Trophoblast cell (in vitro differentiated cells and primary cell): Measurements from ENCODE around the gene ZNF487. TPM values are rescaled to one million over a fixed set of nuclear protein-coding genes. Genes with fewer than 3 reads are reported as not detected.

ENCODE experiments used
- DNase-seq, 2 donors: peaks; one replicate each; pipeline ENCODE4 v3.0.0-alpha.2; 2016
- H2AFZ ChIP-seq: 2 replicates; pipeline ENCODE4 v1.6.1; 2013; ENCODE audit warnings: low read length, moderate library complexity, mild to moderate bottlenecking; ENCODE audit not compliant: insufficient read depth, poor library complexity
- H2AK5ac ChIP-seq: 2 replicates; pipeline ENCODE4 v1.6.1; 2013; ENCODE audit warnings: mild to moderate bottlenecking, low read length
- H2BK120ac ChIP-seq: 2 replicates; pipeline ENCODE4 v1.6.1; 2013; ENCODE audit warnings: low read length, mild to moderate bottlenecking, moderate library complexity; ENCODE audit not compliant: insufficient read depth, poor library complexity
- H2BK12ac ChIP-seq: 2 replicates; pipeline ENCODE4 v1.6.1; 2013; ENCODE audit warnings: mild to moderate bottlenecking, low read length, moderate library complexity
- H2BK5ac ChIP-seq: 2 replicates; pipeline ENCODE4 v1.6.1; 2013; ENCODE audit warnings: low read length, low read depth, moderate library complexity, mild to moderate bottlenecking; ENCODE audit not compliant: poor library complexity
- H3K14ac ChIP-seq: 2 replicates; pipeline ENCODE4 v1.6.1; 2013; ENCODE audit warnings: mild to moderate bottlenecking, low read length
- H3K18ac ChIP-seq: 2 replicates; pipeline ENCODE4 v1.6.1; 2013; ENCODE audit warnings: mild to moderate bottlenecking, low read length
- H3K23ac ChIP-seq: 2 replicates; pipeline ENCODE4 v1.6.1; 2013; ENCODE audit warnings: low read length
- H3K27ac ChIP-seq: 2 replicates; pipeline ENCODE4 v1.5.1; 2013; ENCODE audit warnings: low read depth, mild to moderate bottlenecking, inconsistent platforms, low read length, moderate library complexity
- H3K27me3 ChIP-seq: 2 replicates; pipeline ENCODE4 v1.6.1; 2013; ENCODE audit warnings: inconsistent platforms, mild to moderate bottlenecking, low read length, moderate library complexity; ENCODE audit not compliant: insufficient read depth
- H3K36me3 ChIP-seq, 2 experiments: 1 replicate in 1 of 2; 2 replicates in 1 of 2; pipeline ENCODE4 v1.6.1; 2013; ENCODE audit warnings: low read length in 2 of 2, mild to moderate bottlenecking in 2 of 2, moderate library complexity in 1 of 2; ENCODE audit not compliant: insufficient read depth in 2 of 2, control insufficient read depth in 1 of 2
- H3K4ac ChIP-seq: 2 replicates; pipeline ENCODE4 v1.6.1; 2013; ENCODE audit warnings: low read depth, mild to moderate bottlenecking, low read length, moderate library complexity
- H3K4me1 ChIP-seq, 2 experiments: 1 replicate in 1 of 2; 2 replicates in 1 of 2; pipeline ENCODE4 v1.6.1; 2013; ENCODE audit warnings: low read length in 2 of 2, mild to moderate bottlenecking in 2 of 2, moderate library complexity in 1 of 2; ENCODE audit not compliant: insufficient read depth in 2 of 2, control insufficient read depth in 1 of 2
- H3K4me2 ChIP-seq: 2 replicates; pipeline ENCODE4 v1.6.1; 2013; ENCODE audit warnings: inconsistent platforms, mild to moderate bottlenecking, low read length, moderate library complexity
- H3K4me3 ChIP-seq: 2 replicates; pipeline ENCODE4 v1.5.1; 2013; ENCODE audit warnings: mild to moderate bottlenecking, low read depth, low read length, inconsistent platforms
- H3K79me1 ChIP-seq: one replicate; pipeline ENCODE4 v1.6.1; 2013; ENCODE audit warnings: low read length
- H3K79me2 ChIP-seq: 2 replicates; pipeline ENCODE4 v1.6.1; 2013; ENCODE audit warnings: low read length, mild to moderate bottlenecking; ENCODE audit not compliant: control insufficient read depth, insufficient read depth, poor library complexity
- H3K9ac ChIP-seq: 2 replicates; pipeline ENCODE4 v1.6.1; 2013; ENCODE audit warnings: mild to moderate bottlenecking, low read length
- H3K9me3 ChIP-seq: 2 replicates; pipeline ENCODE4 v1.6.1; 2013; ENCODE audit warnings: low read depth, mild to moderate bottlenecking, control low read depth, inconsistent platforms, low read length; ENCODE audit not compliant: insufficient read depth
- H4K12ac ChIP-seq: 2 replicates; pipeline ENCODE4 v1.6.1; 2013; ENCODE audit warnings: low read depth, mild to moderate bottlenecking, low read length, moderate library complexity
- H4K8ac ChIP-seq: 2 replicates; pipeline ENCODE4 v1.6.1; 2013; ENCODE audit warnings: low read depth, mild to moderate bottlenecking, low read length, moderate library complexity
- H4K91ac ChIP-seq: one replicate; pipeline ENCODE4 v1.6.1; 2013; ENCODE audit warnings: low read depth, mild to moderate bottlenecking, low read length, moderate library complexity
- WGBS: extraction: QIAGEN DNeasy Blood & Tissue Kit; methylation state at CpG from one replicate; pipeline ENCODE4 v1.1.7; 2013; ENCODE audit warnings: missing lambda C conversion rate; ENCODE audit not compliant: insufficient read length, insufficient coverage; ENCODE audit errors: extremely low coverage; 5-methylcytosine and 5-hydroxymethylcytosine counted together
- polyA plus RNA-seq: library from polyadenylated mRNA; stranded (reverse); fragments of 200-250 nt; gene quantifications from 2 replicates; pipeline ENCODE4 v1.2.3, GENCODE V29; 2013

Gene ZNF487
- 1.5 and 1.8 TPM in 2 replicates for polyA plus RNA-seq

DNA sequence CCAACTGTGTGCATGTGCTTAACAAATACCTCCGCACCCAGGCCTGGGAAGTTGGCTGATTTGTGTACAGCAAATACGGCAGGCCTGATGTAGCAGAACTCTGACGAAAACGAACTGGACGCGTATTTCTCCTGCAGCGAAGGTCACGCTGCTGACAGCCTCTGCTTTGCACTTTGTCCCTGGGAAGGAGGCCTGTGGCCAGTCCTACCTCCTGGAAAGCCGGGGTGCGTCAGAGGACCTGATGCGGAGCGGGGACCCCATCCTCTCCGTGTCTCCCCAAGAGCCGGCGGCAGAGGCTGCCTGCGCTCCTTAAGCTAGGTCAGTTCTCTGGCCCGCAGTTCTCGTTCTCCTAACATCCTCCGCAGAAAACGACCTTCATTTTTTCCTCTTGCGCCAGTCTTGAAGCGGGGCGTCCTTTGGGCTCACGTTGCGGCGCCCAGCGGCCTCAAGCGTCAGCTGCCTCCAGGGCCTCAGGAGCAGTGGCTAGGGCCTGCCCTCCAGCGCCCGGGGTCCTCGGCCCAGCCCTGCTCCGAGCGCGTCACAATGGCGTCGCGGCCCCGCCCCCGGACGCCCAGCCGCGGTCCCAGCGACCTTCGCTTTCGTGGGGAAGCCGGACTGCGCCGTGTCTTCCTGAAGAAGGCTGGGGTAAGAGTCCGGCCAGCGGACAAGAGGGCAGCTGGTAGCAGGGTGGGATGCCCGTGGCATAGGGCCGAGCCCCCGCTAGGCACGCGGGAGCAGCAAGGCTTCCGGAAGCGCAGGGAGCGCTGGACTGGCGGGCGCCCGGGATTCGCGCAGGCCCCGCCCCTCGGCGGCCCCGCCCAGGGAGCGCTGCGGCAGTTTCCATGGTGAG is at the start of gene ZNF487:
TSS of gene ZNF487 (plus strand) at position 821 of the 850 bp plus-strand sequence. CDS start 38,703 bp downstream, outside the sequence.
- WGBS, result no CpG with 5 or more reads among the region's 69 CpGs

DNA sequence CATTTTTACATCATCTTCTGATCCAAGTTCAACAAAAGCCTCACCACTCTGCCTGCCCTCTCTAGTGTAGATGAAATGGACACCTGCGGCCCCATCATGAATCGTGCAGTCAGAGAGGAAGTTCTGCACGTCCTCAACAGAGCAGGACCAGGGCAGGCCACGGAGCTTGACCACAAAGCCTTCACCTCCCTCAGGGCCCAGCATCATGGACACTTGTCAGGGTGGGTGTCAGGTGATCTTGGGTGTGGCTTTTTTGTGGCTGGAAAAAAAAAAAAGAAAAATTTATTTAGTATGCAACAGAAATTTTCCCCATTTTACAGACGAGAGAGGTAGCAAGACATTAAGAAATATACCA is 49.3 kb upstream of the ZNF487 start:
- DNase-seq, result no peak
- Histone ChIP-seq H3K4me1 (no peaks in the 10 kb centered on the region), H3K36me3 (peaks cover 44 to 54% of the 10 kb centered on the region in 2 experiments), H2AK5ac (no peak overlapping the region), H3K27ac (no peak overlapping the region), H3K4me2 (no peak overlapping the region), H4K8ac (no peak overlapping the region), H2BK12ac (no peak overlapping the region), H4K91ac (no peak overlapping the region), H3K79me1 (no peaks in the 10 kb centered on the region), H4K12ac (no peak overlapping the region), H3K18ac (peak overlapping the region; percentile 18), H3K9me3 (no peaks in the 10 kb centered on the region), H2AFZ (no peak overlapping the region), H3K14ac (no peak overlapping the region), H3K9ac (no peak overlapping the region), H3K23ac (no peak overlapping the region), H3K4me3 (peak overlapping the region; percentile 3), H3K27me3 (no peaks in the 10 kb centered on the region), H3K79me2 (peaks cover 1% of the 10 kb centered on the region), H2BK5ac (no peak overlapping the region), H3K4ac (no peak overlapping the region), H2BK120ac (no peak overlapping the region)
- no CpG with 5 or more reads among the region's 5 CpGs for WGBS

More for the DNA sequence above, at the start of gene ZNF487:
- Histone ChIP-seq H2BK5ac (peak within 1 kb of the TSS; percentile 82), H3K14ac (peak within 1 kb of the TSS; percentile 87), H3K9me3 (peaks cover 2% of the 10 kb centered on the region), H3K4ac (peak within 1 kb of the TSS; percentile 57), H3K27ac (peak within 1 kb of the TSS; percentile 95), H3K4me1 (peaks cover 0 to 2% of the 10 kb centered on the region in 2 experiments), H3K27me3 (no peaks in the 10 kb centered on the region), H3K18ac (peak within 1 kb of the TSS; percentile 85), H3K4me2 (peak within 1 kb of the TSS; percentile 100), H2BK120ac (peak within 1 kb of the TSS; percentile 77), H4K12ac (peak within 1 kb of the TSS; percentile 79), H3K79me2 (peaks cover 5% of the 10 kb centered on the region), H4K8ac (peak within 1 kb of the TSS; percentile 92), H3K23ac (peak within 1 kb of the TSS; percentile 80), H4K91ac (peak within 1 kb of the TSS; percentile 82), H3K36me3 (no peaks in the 10 kb centered on the region), H2BK12ac (peak within 1 kb of the TSS; percentile 20), H2AFZ (peak within 1 kb of the TSS; percentile 78), H3K9ac (peak within 1 kb of the TSS; percentile 93), H3K4me3 (peak within 1 kb of the TSS; percentile 98), H2AK5ac (no peak within 1 kb of the TSS), H3K79me1 (peaks cover 6% of the 10 kb centered on the region)
- DNase-seq, result peak; percentile 92 to 94

DNA sequence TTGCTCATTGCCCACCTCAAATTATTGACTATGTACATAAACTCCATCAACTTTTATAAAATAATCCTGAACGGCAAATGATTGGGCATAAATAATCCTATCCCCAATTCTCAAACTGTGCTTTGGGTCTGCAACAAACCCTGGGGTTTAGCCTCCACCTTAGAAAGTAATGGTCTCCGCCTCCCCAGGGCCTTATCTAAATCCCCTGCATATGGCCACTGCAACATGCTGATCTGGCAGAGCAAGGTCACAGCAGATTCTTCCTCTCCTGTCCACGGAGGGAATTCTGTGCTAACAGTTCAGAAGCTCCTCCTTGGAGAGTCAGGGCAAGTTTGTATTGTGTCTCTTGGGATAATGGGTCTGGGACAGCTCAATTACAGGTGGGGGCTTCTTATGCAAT is 47.0 kb upstream of the ZNF487 start:
- H2AFZ ChIP-seq, result no peak overlapping the region
- peaks cover 0 to under 1% of the 10 kb centered on the region in 2 experiments for H3K4me1 ChIP-seq
- no peak overlapping the region for H2BK5ac ChIP-seq
- no peak overlapping the region for H4K8ac ChIP-seq
- no peak overlapping the region for H2BK120ac ChIP-seq
- DNase-seq, result no peak
- no peak overlapping the region for H2BK12ac ChIP-seq
- H3K18ac ChIP-seq, result no peak overlapping the region
- no peak overlapping the region for H3K14ac ChIP-seq
- no peak overlapping the region for H3K4ac ChIP-seq
- H3K36me3 ChIP-seq, result peaks cover 54 to 70% of the 10 kb centered on the region in 2 experiments
- no peak overlapping the region for H3K4me3 ChIP-seq
- WGBS, result no CpG with 5 or more reads among the region's 3 CpGs
- no peak overlapping the region for H4K12ac ChIP-seq
- H3K27me3 ChIP-seq, result no peaks in the 10 kb centered on the region
- H3K9me3 ChIP-seq, result no peaks in the 10 kb centered on the region
- no peak overlapping the region for H3K27ac ChIP-seq
- no peak overlapping the region for H3K4me2 ChIP-seq
- H2AK5ac ChIP-seq, result no peak overlapping the region
- peaks cover 7% of the 10 kb centered on the region for H3K79me2 ChIP-seq
- H4K91ac ChIP-seq, result no peak overlapping the region
- H3K9ac ChIP-seq, result no peak overlapping the region
- no peak overlapping the region for H3K23ac ChIP-seq
- no peaks in the 10 kb centered on the region for H3K79me1 ChIP-seq

- H3K4me2 ChIP-seq, result no peak overlapping the region
- no peaks in the 10 kb centered on the region for H3K9me3 ChIP-seq
- no peak overlapping the region for H2BK12ac ChIP-seq
- H3K27me3 ChIP-seq, result no peaks in the 10 kb centered on the region
- H3K9ac ChIP-seq, result no peak overlapping the region
- no peak overlapping the region for H4K8ac ChIP-seq
- DNase-seq, result no peak
- H3K14ac ChIP-seq, result no peak overlapping the region
- peaks cover 0 to 5% of the 10 kb centered on the region in 2 experiments for H3K4me1 ChIP-seq
- H2AK5ac ChIP-seq, result no peak overlapping the region
- peaks cover 8% of the 10 kb centered on the region for H3K79me2 ChIP-seq
- H3K27ac ChIP-seq, result no peak overlapping the region
- no CpG with 5 or more reads among the region's 5 CpGs for WGBS
- no peak overlapping the region for H3K23ac ChIP-seq
- H3K79me1 ChIP-seq, result no peaks in the 10 kb centered on the region
- no peak overlapping the region for H2AFZ ChIP-seq
- no peak overlapping the region for H3K18ac ChIP-seq
- no peak overlapping the region for H3K4me3 ChIP-seq
- peaks cover 54 to 71% of the 10 kb centered on the region in 2 experiments for H3K36me3 ChIP-seq
- no peak overlapping the region for H2BK5ac ChIP-seq
- no peak overlapping the region for H4K12ac ChIP-seq
- no peak overlapping the region for H4K91ac ChIP-seq
- no peak overlapping the region for H2BK120ac ChIP-seq
- no peak overlapping the region for H3K4ac ChIP-seq
Observed at GRCh38 chr10:43390333-43390732, 46.6 kb upstream of the ZNF487 start.
